B cell (primary cell): ENCODE data around the gene ZCCHC4. TPM values are rescaled to one million over a fixed set of nuclear protein-coding genes. Genes with fewer than 3 reads are reported as not detected.

Source experiments
- ATAC-seq: fragments of 200-7000 bp; cut with Tn5 transposase; one replicate; pipeline ENCODE4 v1.10.0; 2021; ENCODE audit warnings: low read depth, mild to moderate bottlenecking, moderate number of reproducible peaks, moderate library complexity
- CTCF ChIA-PET: fragments of 350-600 bp; sonication (Branson Sonifier 250); formaldehyde crosslinking; loops from one replicate; lab custom pipeline; 2021; ENCODE audit warnings: antibody characterized with exemption, inconsistent platforms; lab: Charles Lee
- POLR2A ChIA-PET: fragments of 350-600 bp; sonication (Branson Sonifier 250); formaldehyde crosslinking; loops from one replicate; lab custom pipeline; 2021; ENCODE audit warnings: antibody characterized with exemption; lab: Charles Lee
- DNase-seq: peaks from one replicate; pipeline ENCODE4 v3.0.0; 2013
- H2AFZ ChIP-seq: 2 replicates; pipeline ENCODE4 v1.6.1; 2012; ENCODE audit warnings: mild to moderate bottlenecking, low read depth, low read length; ENCODE audit not compliant: insufficient read depth, poor library complexity, severe bottlenecking
- H3K27ac ChIP-seq, 2 donors: 1 replicate in 1 of 2; 2 replicates in 1 of 2; pipeline ENCODE4 v1.5.1; 2012 to 2013; ENCODE audit warnings: low read length in 2 of 2, mild to moderate bottlenecking in 2 of 2, moderate library complexity in 1 of 2
- H3K27me3 ChIP-seq, 4 experiments: fragments of 200-600 bp in 1 of 4; sonication (generic) in 1 of 4; replicated peaks in 1 of 4; 1 replicate in 2 of 4; 2 replicates in 2 of 4; pipeline versions ENCODE4 v1.6.1 to v1.7.0; 2013 to 2016; ENCODE audit warnings: low read length in 3 of 4, mild to moderate bottlenecking in 2 of 4, mixed read lengths in 1 of 4, moderate library complexity in 1 of 4; ENCODE audit not compliant: insufficient read depth in 4 of 4, control insufficient read depth in 3 of 4; ENCODE audit errors: control extremely low read depth in 1 of 4
- H3K36me3 ChIP-seq, 2 experiments: replicated peaks in 1 of 2; 1 replicate in 1 of 2; 2 replicates in 1 of 2; pipeline versions ENCODE4 v1.6.1 to v1.7.1; 2013; ENCODE audit warnings: low read length in 1 of 2; ENCODE audit not compliant: insufficient read depth in 2 of 2, control insufficient read depth in 1 of 2; ENCODE audit errors: control extremely low read depth in 1 of 2, extremely low read depth in 1 of 2
- H3K4me1 ChIP-seq, 2 donors: fragments of 200-600 bp in 1 of 2; sonication (generic) in 1 of 2; 1 replicate in 1 of 2; 2 replicates in 1 of 2; pipeline versions ENCODE4 v1.5.1 to v1.6.1; 2013 to 2017; ENCODE audit warnings: low read length in 2 of 2; ENCODE audit not compliant: control insufficient read depth in 2 of 2, insufficient read depth in 2 of 2
- H3K4me2 ChIP-seq: replicated peaks from 2 replicates; pipeline ENCODE3; 2012; ENCODE audit warnings: mild to moderate bottlenecking, low read depth, low read length; ENCODE audit not compliant: poor library complexity, severe bottlenecking
- H3K4me3 ChIP-seq, 5 experiments: fragments of 200-600 bp in 1 of 5; sonication (generic) in 1 of 5; 1 replicate in 3 of 5; 2 replicates in 2 of 5; pipeline versions ENCODE4 v1.5.1 to v1.7.0; 2011 to 2016; ENCODE audit warnings: low read length in 4 of 5, mild to moderate bottlenecking in 4 of 5, low read depth in 2 of 5, control low read depth in 1 of 5, moderate library complexity in 1 of 5; ENCODE audit not compliant: insufficient read depth in 1 of 5; ENCODE audit errors: control extremely low read depth in 1 of 5, extremely low read depth in 1 of 5
- H3K79me2 ChIP-seq: fragments of 200-600 bp; sonication (generic); one replicate; pipeline ENCODE4 v1.6.0; 2016; ENCODE audit warnings: low read length; ENCODE audit not compliant: control insufficient read depth, insufficient read depth
- H3K9ac ChIP-seq: fragments of 200-600 bp; sonication (generic); 2 replicates; pipeline ENCODE4 v1.6.1; 2017; ENCODE audit warnings: mild to moderate bottlenecking, low read length, moderate library complexity
- H3K9me3 ChIP-seq, 3 donors: one replicate each; pipeline versions ENCODE4 v1.6.1 to v1.7.1; 2013; ENCODE audit warnings: low read length in 2 of 3; ENCODE audit not compliant: control insufficient read depth in 2 of 3, insufficient read depth in 1 of 3; ENCODE audit errors: control extremely low read depth in 1 of 3
- H4K20me1 ChIP-seq: 2 replicates; pipeline ENCODE4 v1.6.0; 2012; ENCODE audit warnings: mild to moderate bottlenecking, low read length; ENCODE audit not compliant: insufficient read depth, control insufficient read depth, poor library complexity, severe bottlenecking
- H3K27ac Mint-ChIP-seq: one replicate; pipeline ENCODE4 v1.8.0; 2021; ENCODE audit warnings: mixed read lengths
- H3K27me3 Mint-ChIP-seq: one replicate; pipeline ENCODE4 v1.8.0; 2021; ENCODE audit warnings: mixed read lengths
- H3K4me1 Mint-ChIP-seq: one replicate; pipeline ENCODE4 v1.8.0; 2021; ENCODE audit warnings: mixed read lengths
- H3K4me3 Mint-ChIP-seq: one replicate; pipeline ENCODE4 v1.8.0; 2021; ENCODE audit warnings: mixed read lengths
- H3K9me3 Mint-ChIP-seq: one replicate; pipeline ENCODE4 v1.8.0; 2022; ENCODE audit warnings: mixed read lengths; ENCODE audit not compliant: insufficient read depth
- CTCF ChIP-seq: fragments of 200-600 bp; IDR thresholded peaks from one replicate; pipeline ENCODE4 v1.8.0; 2022; ENCODE audit warnings: antibody characterized with exemption, mild to moderate bottlenecking
- EZH2 ChIP-seq: IDR thresholded peaks from 2 replicates; pipeline ENCODE4 v1.6.1; 2012; ENCODE audit warnings: borderline replicate concordance, low read depth, mild to moderate bottlenecking, moderate library complexity, low read length; ENCODE audit not compliant: insufficient read depth, poor library complexity, severe bottlenecking
- WGBS: methylation state at CpG from one replicate; pipeline ENCODE4 v1.1.5; 2013; ENCODE audit warnings: missing lambda C conversion rate; ENCODE audit not compliant: insufficient coverage; 5-methylcytosine and 5-hydroxymethylcytosine counted together
- intact Hi-C: fragments of 100-400 bp; cut with micrococcal nuclease; formaldehyde crosslinking; loops from one replicate; pipeline ENCODE4 v1.10.0; 2022
- polyA plus RNA-seq: library from polyadenylated mRNA; depleted of rRNA; stranded (reverse); fragments of >200 nt; gene quantifications from 2 replicates; pipeline ENCODE4 v1.2.3, GENCODE V29; 2012
- total RNA-seq, 2 donors: library from RNA; stranded (reverse); fragments of 120-200 nt in 1 of 2; gene quantifications; 1 replicate in 1 of 2; 2 replicates in 1 of 2; pipeline versions ENCODE4 v1.2.3 to v1.2.4, GENCODE V29; 2013 to 2022

ZCCHC4 gene
- total and polyA plus RNA-seq, 2 donors (not counting 1 experiment from before 2014, with no cell fraction given) = 6.5 to 22.4 TPM

- Histone ChIP-seq H3K4me2 (no peak overlapping the region), H4K20me1 (no peaks in the 10 kb centered on the region), H3K4me3 (no peak overlapping the region), H3K9me3 (no peaks in the 10 kb centered on the region), H3K27me3 (no peaks in the 10 kb centered on the region), H2AFZ (no peak overlapping the region), H3K9ac (no peak overlapping the region), H3K4me1 (no peaks in the 10 kb centered on the region), H3K36me3 (peaks cover 3 to 60% of the 10 kb centered on the region in 2 experiments), H3K27ac (no peak overlapping the region), H3K79me2 (no peaks in the 10 kb centered on the region)
- intact Hi-C loops = no loop called here
- ChIA-PET POLR2A (no interaction called here), CTCF (no interaction called here)
- ATAC-seq (no peak), DNase-seq (no peak)
- H3K27me3 Mint-ChIP-seq = no peaks in the 10 kb centered on the region
- no peak overlapping the region for H3K27ac Mint-ChIP-seq
- no peak for TF ChIP-seq CTCF
- no peak for TF ChIP-seq EZH2
- no peaks in the 10 kb centered on the region for H3K9me3 Mint-ChIP-seq
- H3K4me3 Mint-ChIP-seq = no peak overlapping the region
- no peaks in the 10 kb centered on the region for H3K4me1 Mint-ChIP-seq
Observed at GRCh38 chr4:25403699-25404098, 91.1 kb downstream of the ZCCHC4 start.

- Histone ChIP-seq H3K4me3 (no peak overlapping the region), H3K4me2 (no peak overlapping the region), H3K27me3 (no peaks in the 10 kb centered on the region), H3K36me3 (peaks cover 18 to 63% of the 10 kb centered on the region in 2 experiments), H3K27ac (no peak overlapping the region), H3K9me3 (no peaks in the 10 kb centered on the region), H3K9ac (no peak overlapping the region), H4K20me1 (no peaks in the 10 kb centered on the region), H3K79me2 (no peaks in the 10 kb centered on the region), H2AFZ (no peak overlapping the region), H3K4me1 (no peaks in the 10 kb centered on the region)
- POLR2A ChIA-PET = no interaction called here
- intact Hi-C loops = no loop called here
- H3K27ac Mint-ChIP-seq = no peak overlapping the region
- no peaks in the 10 kb centered on the region for H3K27me3 Mint-ChIP-seq
- no peaks in the 10 kb centered on the region for H3K4me1 Mint-ChIP-seq
- H3K9me3 Mint-ChIP-seq = no peaks in the 10 kb centered on the region
- no peak for DNase-seq
- TF ChIP-seq CTCF = no peak
- TF ChIP-seq EZH2 = no peak
- CTCF ChIA-PET = no interaction called here
- 100% methylated on average over 1 of the region's 2 CpGs for WGBS
- ATAC-seq = no peak
- no peak overlapping the region for H3K4me3 Mint-ChIP-seq
Observed at GRCh38 chr4:25405453-25405852, 92.9 kb downstream of the ZCCHC4 start.
